ENCODE results near the gene SUPT3H. TPM values are rescaled to one million over a fixed set of nuclear protein-coding genes. Genes with fewer than 3 reads are reported as not detected.

Gene SUPT3H
- total RNA-seq, 3 donors from 2014 or later, result 3.0 to 8.1 (median 3.5) TPM

GRCh38 chr6:44995486-44996132, 382.1 kb downstream of the SUPT3H start:
- DNase-seq, result no peak
- H3K36me3 ChIP-seq (ENCODE audit: low read depth), result no peaks in the 10 kb centered on the region
- no peak for ATAC-seq
- no peak overlapping the region for H3K4me3 ChIP-seq
- H3K4me1 ChIP-seq (ENCODE audit: low read depth), result no peaks in the 10 kb centered on the region
- intact Hi-C loops (cut with DNase I, micrococcal nuclease), result no loop called here
- no peaks in the 10 kb centered on the region for H3K9me3 ChIP-seq
- TF ChIP-seq, protein P1, sequence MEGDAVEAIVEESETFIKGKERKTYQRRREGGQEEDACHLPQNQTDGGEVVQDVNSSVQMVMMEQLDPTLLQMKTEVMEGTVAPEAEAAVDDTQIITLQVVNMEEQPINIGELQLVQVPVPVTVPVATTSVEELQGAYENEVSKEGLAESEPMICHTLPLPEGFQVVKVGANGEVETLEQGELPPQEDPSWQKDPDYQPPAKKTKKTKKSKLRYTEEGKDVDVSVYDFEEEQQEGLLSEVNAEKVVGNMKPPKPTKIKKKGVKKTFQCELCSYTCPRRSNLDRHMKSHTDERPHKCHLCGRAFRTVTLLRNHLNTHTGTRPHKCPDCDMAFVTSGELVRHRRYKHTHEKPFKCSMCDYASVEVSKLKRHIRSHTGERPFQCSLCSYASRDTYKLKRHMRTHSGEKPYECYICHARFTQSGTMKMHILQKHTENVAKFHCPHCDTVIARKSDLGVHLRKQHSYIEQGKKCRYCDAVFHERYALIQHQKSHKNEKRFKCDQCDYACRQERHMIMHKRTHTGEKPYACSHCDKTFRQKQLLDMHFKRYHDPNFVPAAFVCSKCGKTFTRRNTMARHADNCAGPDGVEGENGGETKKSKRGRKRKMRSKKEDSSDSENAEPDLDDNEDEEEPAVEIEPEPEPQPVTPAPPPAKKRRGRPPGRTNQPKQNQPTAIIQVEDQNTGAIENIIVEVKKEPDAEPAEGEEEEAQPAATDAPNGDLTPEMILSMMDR (IDR thresholded peaks at IDR 0.05), result no peak

DNA sequence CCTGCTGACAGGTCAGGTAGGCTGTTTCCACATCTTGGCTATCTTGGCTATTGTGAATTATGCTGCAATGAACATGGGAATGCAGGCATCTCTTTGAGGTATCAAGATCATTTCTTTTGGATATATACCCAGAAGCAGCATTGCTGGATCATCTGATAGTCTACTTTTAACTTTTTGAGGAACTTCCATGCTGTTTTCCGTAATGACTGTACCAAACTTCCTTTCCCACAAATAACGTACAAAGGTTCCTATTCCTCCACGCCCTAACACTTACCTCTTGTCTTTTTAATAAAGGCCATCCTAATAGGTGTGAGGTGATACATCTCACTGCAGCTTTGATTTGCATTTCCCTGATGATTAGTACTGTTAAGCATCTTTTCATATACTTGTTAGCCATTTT, 388.3 kb downstream of the SUPT3H start:
- TF ChIP-seq, protein P1 (IDR thresholded peaks at IDR 0.05), result no peak

DNA sequence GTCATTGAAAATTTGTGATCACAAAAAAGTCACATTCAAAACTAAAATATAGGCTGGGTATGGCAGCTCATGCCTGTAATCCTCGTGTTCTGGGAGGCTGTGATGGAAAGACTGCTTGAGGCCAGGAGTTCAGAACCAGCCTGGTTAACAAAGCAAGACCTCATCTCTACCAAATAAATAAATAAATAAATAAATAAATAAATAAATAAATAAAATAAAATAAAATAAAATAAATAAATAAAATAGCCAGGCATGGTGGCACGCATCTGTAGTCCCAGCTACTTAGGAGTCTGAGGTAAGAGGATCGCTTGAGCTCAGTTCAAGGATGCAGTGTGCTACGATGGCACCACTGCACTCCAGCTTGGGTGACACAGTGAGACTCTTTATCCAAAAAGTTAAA, 392.7 kb downstream of the SUPT3H start:
- Histone ChIP-seq H3K4me1 (ENCODE audit: low read depth) (no peaks in the 10 kb centered on the region), H3K9me3 (no peaks in the 10 kb centered on the region), H3K4me3 (no peak overlapping the region), H3K36me3 (ENCODE audit: low read depth) (no peaks in the 10 kb centered on the region)
- intact Hi-C loops (cut with DNase I, micrococcal nuclease), result no loop called here
- TF ChIP-seq, protein P1 (IDR thresholded peaks at IDR 0.05), result no peak
- DNase-seq (no peak), ATAC-seq (no peak)

More for the DNA sequence above, 388.3 kb downstream of the SUPT3H start:
- intact Hi-C loops (cut with DNase I, micrococcal nuclease), result no loop called here
- no peak for DNase-seq
- no peak overlapping the region for H3K4me3 ChIP-seq
- H3K36me3 ChIP-seq (ENCODE audit: low read depth), result no peaks in the 10 kb centered on the region
- no peaks in the 10 kb centered on the region for H3K9me3 ChIP-seq
- H3K4me1 ChIP-seq (ENCODE audit: low read depth), result no peaks in the 10 kb centered on the region
- no peak for ATAC-seq

GRCh38 chr6:44983467-44984365, 394.0 kb downstream of the SUPT3H start:
- Histone ChIP-seq H3K4me3 (no peak overlapping the region), H3K36me3 (ENCODE audit: low read depth) (no peaks in the 10 kb centered on the region), H3K9me3 (no peaks in the 10 kb centered on the region), H3K4me1 (ENCODE audit: low read depth) (no peaks in the 10 kb centered on the region)
- intact Hi-C loops (cut with DNase I, micrococcal nuclease), result no loop called here
- TF ChIP-seq, protein P1 (IDR thresholded peaks at IDR 0.05), result no peak
- no peak for DNase-seq
- ATAC-seq, result no peak

DNA sequence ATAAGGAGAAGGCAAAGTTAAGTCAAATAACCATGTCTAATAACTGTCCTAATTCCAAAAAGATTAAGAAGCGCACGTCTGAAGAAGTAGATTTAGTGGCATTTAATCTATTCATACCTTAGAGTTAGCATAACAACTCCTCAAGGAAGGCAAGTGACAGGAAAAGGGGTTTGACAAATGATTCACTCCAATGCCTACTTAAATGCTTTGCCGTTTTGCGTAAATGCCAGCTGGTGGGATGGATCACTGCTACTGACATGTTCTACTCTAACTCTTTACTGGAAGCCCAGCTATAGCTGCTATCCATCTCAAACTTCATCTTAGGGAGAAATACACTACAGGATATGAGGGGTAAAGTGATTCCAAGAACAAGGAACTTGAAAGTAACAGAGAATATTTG, 396.9 kb downstream of the SUPT3H start:
- intact Hi-C loops (cut with DNase I, micrococcal nuclease), result no loop called here
- Histone ChIP-seq H3K4me1 (ENCODE audit: low read depth) (no peaks in the 10 kb centered on the region), H3K9me3 (no peaks in the 10 kb centered on the region), H3K36me3 (ENCODE audit: low read depth) (no peaks in the 10 kb centered on the region), H3K4me3 (no peak overlapping the region)
- TF ChIP-seq, protein P1 (IDR thresholded peaks at IDR 0.05), result no peak
- ATAC-seq (no peak), DNase-seq (no peak)

Data from mucosa of descending colon (tissue), 3 donors.